ENCODE data around the gene KCNMA1. TPM values are rescaled to one million over a fixed set of nuclear protein-coding genes. Genes with fewer than 3 reads are reported as not detected.
A peak's percentile ranks its signal among the peaks of the same experiment; 100 is the strongest.

Gene KCNMA1
- polyA plus RNA-seq, 1 of the 3 experiments (the other 2 are of a cell fraction): 107 TPM

GRCh38 chr10:77289790-77290189 lies 347.8 kb downstream of the KCNMA1 start (continued):
- TF ChIP-seq, protein P1, sequence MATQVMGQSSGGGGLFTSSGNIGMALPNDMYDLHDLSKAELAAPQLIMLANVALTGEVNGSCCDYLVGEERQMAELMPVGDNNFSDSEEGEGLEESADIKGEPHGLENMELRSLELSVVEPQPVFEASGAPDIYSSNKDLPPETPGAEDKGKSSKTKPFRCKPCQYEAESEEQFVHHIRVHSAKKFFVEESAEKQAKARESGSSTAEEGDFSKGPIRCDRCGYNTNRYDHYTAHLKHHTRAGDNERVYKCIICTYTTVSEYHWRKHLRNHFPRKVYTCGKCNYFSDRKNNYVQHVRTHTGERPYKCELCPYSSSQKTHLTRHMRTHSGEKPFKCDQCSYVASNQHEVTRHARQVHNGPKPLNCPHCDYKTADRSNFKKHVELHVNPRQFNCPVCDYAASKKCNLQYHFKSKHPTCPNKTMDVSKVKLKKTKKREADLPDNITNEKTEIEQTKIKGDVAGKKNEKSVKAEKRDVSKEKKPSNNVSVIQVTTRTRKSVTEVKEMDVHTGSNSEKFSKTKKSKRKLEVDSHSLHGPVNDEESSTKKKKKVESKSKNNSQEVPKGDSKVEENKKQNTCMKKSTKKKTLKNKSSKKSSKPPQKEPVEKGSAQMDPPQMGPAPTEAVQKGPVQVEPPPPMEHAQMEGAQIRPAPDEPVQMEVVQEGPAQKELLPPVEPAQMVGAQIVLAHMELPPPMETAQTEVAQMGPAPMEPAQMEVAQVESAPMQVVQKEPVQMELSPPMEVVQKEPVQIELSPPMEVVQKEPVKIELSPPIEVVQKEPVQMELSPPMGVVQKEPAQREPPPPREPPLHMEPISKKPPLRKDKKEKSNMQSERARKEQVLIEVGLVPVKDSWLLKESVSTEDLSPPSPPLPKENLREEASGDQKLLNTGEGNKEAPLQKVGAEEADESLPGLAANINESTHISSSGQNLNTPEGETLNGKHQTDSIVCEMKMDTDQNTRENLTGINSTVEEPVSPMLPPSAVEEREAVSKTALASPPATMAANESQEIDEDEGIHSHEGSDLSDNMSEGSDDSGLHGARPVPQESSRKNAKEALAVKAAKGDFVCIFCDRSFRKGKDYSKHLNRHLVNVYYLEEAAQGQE (IDR thresholded peaks at IDR 0.05; ENCODE audit: low read depth, low read length): no peak
- TF ChIP-seq CTCF (IDR thresholded peaks at IDR 0.05) (no peak), TEAD4 (IDR thresholded peaks at IDR 0.05; ENCODE audit: borderline replicate concordance, insufficient read depth) (no peak)

GRCh38 chr10:77289027-77289501 lies 348.5 kb downstream of the KCNMA1 start:
- no peak for DNase-seq
- no peaks in the 10 kb centered on the region for H3K36me3 ChIP-seq (replicated peaks in 1 of 2; ENCODE audit: control insufficient read depth in 1 of 2, insufficient read depth in 2 of 2, low read length in 1 of 2)
- TF ChIP-seq EZH2phosphoT487 (IDR thresholded peaks at IDR 0.05; ENCODE audit: borderline replicate concordance, low read depth) (no peak), NRF1 (IDR thresholded peaks at IDR 0.05; ENCODE audit: low read depth, low read length) (no peak), FOXJ3 (CRISPR knock-in tag; IDR thresholded peaks at IDR 0.05) (no peak), FOXM1 (IDR thresholded peaks at IDR 0.05; ENCODE audit: low read depth) (no peak), GATA2 (CRISPR knock-in tag; IDR thresholded peaks at IDR 0.05) (no peak), RXRA (IDR thresholded peaks at IDR 0.05; ENCODE audit: borderline replicate concordance, low read depth) (no peak), JUND (IDR thresholded peaks at IDR 0.05) (no peak)
- TF ChIP-seq, protein P2, sequence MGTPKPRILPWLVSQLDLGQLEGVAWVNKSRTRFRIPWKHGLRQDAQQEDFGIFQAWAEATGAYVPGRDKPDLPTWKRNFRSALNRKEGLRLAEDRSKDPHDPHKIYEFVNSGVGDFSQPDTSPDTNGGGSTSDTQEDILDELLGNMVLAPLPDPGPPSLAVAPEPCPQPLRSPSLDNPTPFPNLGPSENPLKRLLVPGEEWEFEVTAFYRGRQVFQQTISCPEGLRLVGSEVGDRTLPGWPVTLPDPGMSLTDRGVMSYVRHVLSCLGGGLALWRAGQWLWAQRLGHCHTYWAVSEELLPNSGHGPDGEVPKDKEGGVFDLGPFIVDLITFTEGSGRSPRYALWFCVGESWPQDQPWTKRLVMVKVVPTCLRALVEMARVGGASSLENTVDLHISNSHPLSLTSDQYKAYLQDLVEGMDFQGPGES (IDR thresholded peaks at IDR 0.05; ENCODE audit: low read depth, low read length): no peak
- TF ChIP-seq, protein P1 (IDR thresholded peaks at IDR 0.05; ENCODE audit: low read depth, low read length): no peak
- no peaks in the 10 kb centered on the region for H3K27me3 ChIP-seq (ENCODE audit: insufficient read depth)
- peak overlapping the region; percentile 93 to 95; a peak in 3 of 4 replicates for H3K27ac ChIP-seq (ENCODE audit: low read depth in 2 of 2, low read length in 1 of 2)
- ChIA-PET CTCF (interaction anchor here (0.6 to 2.3 kb wide), 2 partner anchors 16 to 38 kb away, joined by 3 to 12 read pairs; no protein-coding TSS in a partner anchor), POLR2A (no interaction called here)
- WGBS (ENCODE audit: low lambda C conversion rate): 100% methylated on average over 3 of the region's 3 CpGs
- no peak overlapping the region for H2AFZ ChIP-seq (ENCODE audit: low read depth)
- H4K20me1 ChIP-seq (ENCODE audit: insufficient read depth): no peaks in the 10 kb centered on the region
- no peaks in the 10 kb centered on the region for H3K9me2 ChIP-seq
- H3K4me2 ChIP-seq: 0 out of 2 replicates have a peak overlapping the region, but pooled peaks have one; percentile 6
- no peak overlapping the region for H3K9ac ChIP-seq
- H3K79me2 ChIP-seq (ENCODE audit: insufficient read depth): peaks cover 5% of the 10 kb centered on the region; the same call in 1 of the 2 replicates
- peaks cover 31% of the 10 kb centered on the region for H3F3A ChIP-seq (replicated peaks; ENCODE audit: insufficient read depth)
- H3K4me3 ChIP-seq (ENCODE audit: low read depth in 2 of 2, low read length in 1 of 2): no peak overlapping the region
- H3K9me3 ChIP-seq: no peaks in the 10 kb centered on the region
- H3K4me1 ChIP-seq (ENCODE audit: control insufficient read depth in 1 of 2, insufficient read depth in 2 of 2, low read depth in 1 of 2, low read length in 1 of 2): peaks cover 29 to 47% of the 10 kb centered on the region in 2 experiments

Data from SK-N-SH (cell line).